CD4-positive, alpha-beta T cell (primary cell): ENCODE measurements around the gene SPOP. TPM values are rescaled to one million over a fixed set of nuclear protein-coding genes. Genes with fewer than 3 reads are reported as not detected.

ENCODE experiments used
- ATAC-seq: fragments of 200-7000 bp; cut with Tn5 transposase; one replicate; pipeline ENCODE4 v1.10.0; 2022; ENCODE audit warnings: mild to moderate bottlenecking; ENCODE audit not compliant: poor library complexity
- CTCF ChIA-PET: fragments of 350-600 bp; sonication (Branson Sonifier 250); formaldehyde crosslinking; loops from one replicate; lab custom pipeline; 2021; ENCODE audit warnings: antibody characterized with exemption, inconsistent platforms; lab: Charles Lee
- POLR2A ChIA-PET: fragments of 350-600 bp; sonication (Branson Sonifier 250); formaldehyde crosslinking; loops from one replicate; lab custom pipeline; 2021; ENCODE audit warnings: antibody characterized with exemption, inconsistent platforms; lab: Charles Lee
- DNase-seq, 14 experiments: peaks; one replicate each; pipeline ENCODE4 v3.0.0-alpha.2; 2013 to 2020; ENCODE audit warnings: mixed read lengths in 2 of 14
- H3K27ac ChIP-seq, 2 donors: one replicate each; pipeline versions ENCODE4 v1.5.1 to v1.7.0; 2013; ENCODE audit warnings: low read length in 2 of 2, low read depth in 1 of 2, mild to moderate bottlenecking in 1 of 2
- H3K27me3 ChIP-seq, 2 experiments: 1 replicate in 1 of 2; 2 replicates in 1 of 2; pipeline versions ENCODE4 v1.6.1 to v1.7.0; 2013; ENCODE audit warnings: low read length in 2 of 2, control low read depth in 1 of 2, mild to moderate bottlenecking in 1 of 2, moderate library complexity in 1 of 2; ENCODE audit not compliant: insufficient read depth in 2 of 2, control insufficient read depth in 1 of 2
- H3K36me3 ChIP-seq: one replicate; pipeline ENCODE4 v1.6.1; 2013; ENCODE audit warnings: low read length, control low read depth; ENCODE audit not compliant: insufficient read depth
- H3K4me1 ChIP-seq: one replicate; pipeline ENCODE4 v1.6.1; 2013; ENCODE audit warnings: low read length, control low read depth; ENCODE audit not compliant: insufficient read depth
- H3K4me3 ChIP-seq: one replicate; pipeline ENCODE4 v1.5.1; 2013; ENCODE audit warnings: mild to moderate bottlenecking, low read length, moderate library complexity
- H3K9me3 ChIP-seq, 2 experiments: 1 replicate in 1 of 2; 2 replicates in 1 of 2; pipeline versions ENCODE4 v1.6.1 to v1.7.0; 2013; ENCODE audit warnings: low read length in 2 of 2, mild to moderate bottlenecking in 2 of 2, control low read depth in 1 of 2, moderate library complexity in 1 of 2; ENCODE audit not compliant: control insufficient read depth in 1 of 2, insufficient read depth in 1 of 2
- H3K27ac Mint-ChIP-seq: one replicate; pipeline ENCODE4 v1.8.0; 2020; ENCODE audit warnings: mixed read lengths
- H3K27me3 Mint-ChIP-seq: one replicate; pipeline ENCODE4 v1.8.0; 2021; ENCODE audit warnings: mixed read lengths
- H3K36me3 Mint-ChIP-seq: one replicate; pipeline ENCODE4 v1.8.0; 2021; ENCODE audit warnings: low read depth, mixed read lengths
- H3K4me1 Mint-ChIP-seq: one replicate; pipeline ENCODE4 v1.8.0; 2021; ENCODE audit warnings: low read depth, mixed read lengths
- H3K4me3 Mint-ChIP-seq: one replicate; pipeline ENCODE4 v1.8.0; 2020; ENCODE audit warnings: mild to moderate bottlenecking, mixed read lengths
- H3K9me3 Mint-ChIP-seq: one replicate; pipeline ENCODE4 v1.8.0; 2020; ENCODE audit warnings: mixed read lengths
- CTCF ChIP-seq: fragments of 200-600 bp; IDR thresholded peaks from one replicate; pipeline ENCODE4 v1.8.0; 2022; ENCODE audit warnings: antibody characterized with exemption, mild to moderate bottlenecking
- intact Hi-C, 2 experiments: fragments of 100-400 bp; cut with DNase I in 1 of 2; cut with micrococcal nuclease in 1 of 2; formaldehyde crosslinking; loops; one replicate each; pipeline versions ENCODE4 v1.15.1 to v1.9.0; 2023 to 2025; cut with DNase I, micrococcal nuclease
- total RNA-seq, 174 experiments: library from RNA in 2 of 174; stranded (reverse) in 2 of 174; gene quantifications; one replicate each; pipeline ENCODE4 v1.2.3 and lab custom pipeline; 2021 to 2026

Gene SPOP
- total RNA-seq, 2 experiments from 2014 or later, result 38.7 to 41.5 TPM

DNA sequence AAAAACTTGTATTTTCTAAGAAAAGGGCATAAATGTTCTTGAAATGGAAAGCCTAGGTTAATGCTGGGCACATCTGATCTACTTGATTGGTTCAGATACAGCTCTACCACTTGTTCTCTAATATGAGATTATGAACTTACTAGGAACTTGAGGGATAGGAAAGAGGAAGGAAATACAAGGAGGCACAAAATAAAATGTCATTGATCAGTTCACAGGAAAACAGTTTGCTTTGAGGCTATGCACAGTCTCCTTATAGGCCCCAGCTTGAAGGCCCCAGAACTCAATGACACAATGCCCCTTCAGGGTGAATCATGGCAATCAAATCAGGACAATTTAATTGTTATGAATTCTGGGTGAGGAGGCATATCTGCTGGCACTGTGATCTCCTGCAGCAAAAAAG lies 75.1 kb downstream of the SPOP start:
- ATAC-seq, result no peak
- CTCF ChIA-PET, result interaction anchor here (1.5 kb wide), 1 partner anchor 33 kb away, joined by 7 read pairs; no protein-coding TSS in a partner anchor

DNA sequence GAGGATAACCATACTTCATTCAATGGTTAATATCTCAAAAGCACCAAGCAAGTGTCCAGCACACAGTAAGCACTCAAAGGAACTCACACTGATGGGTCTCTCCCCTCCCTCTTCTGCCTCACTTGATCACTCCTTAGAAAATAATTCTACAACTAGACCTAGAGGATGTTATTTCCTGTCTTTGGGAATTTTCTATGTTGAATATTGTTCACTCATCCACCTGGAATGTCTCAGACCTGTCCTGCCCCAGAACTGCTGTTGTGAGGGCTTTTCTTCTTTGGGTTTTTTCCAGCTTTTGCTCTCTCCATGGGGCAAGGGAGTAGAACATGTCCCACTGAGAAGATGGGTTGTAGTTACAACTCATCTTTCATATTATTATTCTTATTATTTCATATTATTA lies 76.9 kb downstream of the SPOP start:
- no peak for ATAC-seq
- H3K27me3 Mint-ChIP-seq, result no peaks in the 10 kb centered on the region

More for the DNA sequence above, 75.1 kb downstream of the SPOP start:
- H3K27ac Mint-ChIP-seq, result no peak overlapping the region
- no peak overlapping the region for H3K4me3 Mint-ChIP-seq
- DNase-seq, result no peak
- H3K27me3 Mint-ChIP-seq, result no peaks in the 10 kb centered on the region
- no peaks in the 10 kb centered on the region for H3K4me1 Mint-ChIP-seq
- no peak overlapping the region for H3K27ac ChIP-seq
- H3K36me3 ChIP-seq, result peaks cover 93% of the 10 kb centered on the region
- no peaks in the 10 kb centered on the region for H3K4me1 ChIP-seq
- H3K27me3 ChIP-seq, result no peaks in the 10 kb centered on the region
- peaks cover 88% of the 10 kb centered on the region for H3K36me3 Mint-ChIP-seq
- intact Hi-C loops, result no loop called here
- TF ChIP-seq CTCF, result no peak
- H3K9me3 Mint-ChIP-seq, result no peaks in the 10 kb centered on the region
- no peaks in the 10 kb centered on the region for H3K9me3 ChIP-seq
- POLR2A ChIA-PET, result no interaction called here
- H3K4me3 ChIP-seq, result no peak overlapping the region

GRCh38 chr17:49598918-49599317 lies 79.0 kb downstream of the SPOP start:
- Histone ChIP-seq H3K9me3 (no peaks in the 10 kb centered on the region), H3K27ac (no peak overlapping the region), H3K4me3 (no peak overlapping the region), H3K36me3 (peaks cover 81% of the 10 kb centered on the region), H3K27me3 (no peaks in the 10 kb centered on the region), H3K4me1 (no peaks in the 10 kb centered on the region)
- Mint-ChIP-seq H3K9me3 (no peaks in the 10 kb centered on the region), H3K4me3 (no peak overlapping the region), H3K27me3 (no peaks in the 10 kb centered on the region), H3K4me1 (no peaks in the 10 kb centered on the region), H3K27ac (no peak overlapping the region), H3K36me3 (peaks cover 86% of the 10 kb centered on the region)
- intact Hi-C loops, result no loop called here
- ATAC-seq (no peak), DNase-seq (no peak)
- POLR2A ChIA-PET, result no interaction called here
- CTCF ChIA-PET, result interaction anchor here (1.9 kb wide), 1 partner anchor 23 kb away, joined by 4 read pairs; the partner anchor contains the start of gene NXPH3
- TF ChIP-seq CTCF, result no peak

More for the DNA sequence above, 76.9 kb downstream of the SPOP start:
- H3K9me3 ChIP-seq, result no peaks in the 10 kb centered on the region
- intact Hi-C loops, result no loop called here
- no peak overlapping the region for H3K4me3 ChIP-seq
- H3K27me3 ChIP-seq, result no peaks in the 10 kb centered on the region
- no peak for DNase-seq
- ChIA-PET POLR2A (interaction anchor here (0.6 kb wide), 1 partner anchor 147 kb away, joined by 3 read pairs; no protein-coding TSS in a partner anchor), CTCF (interaction anchor here (0.7 kb wide), 1 partner anchor 31 kb away, joined by 3 read pairs; no protein-coding TSS in a partner anchor)
- no peak overlapping the region for H3K27ac ChIP-seq
- peaks cover 92% of the 10 kb centered on the region for H3K36me3 ChIP-seq
- H3K4me3 Mint-ChIP-seq, result no peak overlapping the region
- H3K9me3 Mint-ChIP-seq, result no peaks in the 10 kb centered on the region
- H3K36me3 Mint-ChIP-seq, result peaks cover 94% of the 10 kb centered on the region
- H3K4me1 ChIP-seq, result no peaks in the 10 kb centered on the region
- H3K4me1 Mint-ChIP-seq, result no peaks in the 10 kb centered on the region
- no peak for TF ChIP-seq CTCF
- no peak overlapping the region for H3K27ac Mint-ChIP-seq
